CD14-positive monocyte (primary cell): ENCODE measurements around the gene ZNRF1. TPM values are rescaled to one million over a fixed set of nuclear protein-coding genes. Genes with fewer than 3 reads are reported as not detected.

Experiments used
- DNase-seq, 3 donors: peaks; one replicate each; pipeline ENCODE4 v3.0.0-alpha.2; 2011 to 2022
- H2AFZ ChIP-seq: 2 replicates; pipeline ENCODE4 v1.6.0; 2012; ENCODE audit warnings: mild to moderate bottlenecking, low read depth, low read length, inconsistent platforms; ENCODE audit not compliant: insufficient read depth, poor library complexity, severe bottlenecking
- H3K27ac ChIP-seq, 2 donors: 1 replicate in 1 of 2; 2 replicates in 1 of 2; pipeline ENCODE4 v1.5.1; 2012 to 2013; ENCODE audit warnings: low read length in 2 of 2, control low read depth in 1 of 2, inconsistent platforms in 1 of 2, low read depth in 1 of 2, mild to moderate bottlenecking in 1 of 2
- H3K27me3 ChIP-seq, 2 donors: one replicate each; pipeline versions ENCODE4 v1.6.0 to v1.6.1; 2011 to 2013; ENCODE audit warnings: low read length in 2 of 2; ENCODE audit not compliant: control insufficient read depth in 2 of 2, insufficient read depth in 2 of 2
- H3K36me3 ChIP-seq, 2 donors: replicated peaks in 1 of 2; 1 replicate in 1 of 2; 2 replicates in 1 of 2; pipeline versions ENCODE4 v1.5.1 to v1.6.1; 2012 to 2013; ENCODE audit warnings: low read length in 2 of 2, control low read depth in 1 of 2, inconsistent platforms in 1 of 2, mild to moderate bottlenecking in 1 of 2; ENCODE audit not compliant: insufficient read depth in 2 of 2, control insufficient read depth in 1 of 2
- H3K4me1 ChIP-seq, 2 donors: 1 replicate in 1 of 2; 2 replicates in 1 of 2; pipeline versions ENCODE4 v1.5.1 to v1.6.1; 2012 to 2013; ENCODE audit warnings: low read length in 2 of 2, control low read depth in 1 of 2, inconsistent platforms in 1 of 2, mild to moderate bottlenecking in 1 of 2, moderate library complexity in 1 of 2; ENCODE audit not compliant: insufficient read depth in 2 of 2, control insufficient read depth in 1 of 2
- H3K4me2 ChIP-seq: replicated peaks from 2 replicates; pipeline ENCODE3; 2012; ENCODE audit warnings: low read length, moderate library complexity, mild to moderate bottlenecking; ENCODE audit not compliant: poor library complexity, severe bottlenecking; ENCODE audit errors: extremely low read depth
- H3K4me3 ChIP-seq, 3 experiments: fragments of 200-600 bp in 1 of 3; sonication (generic) in 1 of 3; replicated peaks in 1 of 3; 1 replicate in 2 of 3; 2 replicates in 1 of 3; pipeline ENCODE4 v1.5.1; 2011 to 2013; ENCODE audit warnings: low read length in 3 of 3, mild to moderate bottlenecking in 3 of 3, control low read depth in 2 of 3, low read depth in 2 of 3, inconsistent platforms in 1 of 3, moderate library complexity in 1 of 3
- H3K79me2 ChIP-seq: 2 replicates; pipeline ENCODE4 v1.6.0; 2012; ENCODE audit warnings: mild to moderate bottlenecking, control low read depth, inconsistent platforms, low read length, moderate library complexity; ENCODE audit not compliant: insufficient read depth
- H3K9ac ChIP-seq: 2 replicates; pipeline ENCODE4 v1.6.0; 2017; ENCODE audit warnings: low read length, mild to moderate bottlenecking; ENCODE audit not compliant: insufficient read depth, poor library complexity, severe bottlenecking
- H3K9me3 ChIP-seq, 2 donors: replicated peaks in 1 of 2; 1 replicate in 1 of 2; 2 replicates in 1 of 2; pipeline versions ENCODE4 v1.5.1 to v1.6.1; 2012 to 2013; ENCODE audit warnings: low read length in 2 of 2, control low read depth in 1 of 2; ENCODE audit not compliant: control insufficient read depth in 1 of 2, insufficient read depth in 1 of 2
- H4K20me1 ChIP-seq: 2 replicates; pipeline ENCODE4 v1.6.0; 2012; ENCODE audit warnings: mild to moderate bottlenecking, low read length, control low read depth, moderate library complexity; ENCODE audit not compliant: insufficient read depth
- H3K27ac Mint-ChIP-seq, 7 donors: one replicate each; pipeline ENCODE4 v1.8.0; 2020; ENCODE audit warnings: mild to moderate bottlenecking in 7 of 7, mixed read lengths in 7 of 7, moderate library complexity in 6 of 7, inconsistent platforms in 2 of 7
- H3K27me3 Mint-ChIP-seq, 3 donors: one replicate each; pipeline ENCODE4 v1.8.0; 2021 to 2022; ENCODE audit warnings: low read depth in 3 of 3, mild to moderate bottlenecking in 3 of 3, mixed read lengths in 3 of 3, moderate library complexity in 3 of 3, inconsistent platforms in 1 of 3
- H3K36me3 Mint-ChIP-seq, 2 donors: one replicate each; pipeline ENCODE4 v1.8.0; 2020; ENCODE audit warnings: mixed read lengths in 2 of 2, inconsistent platforms in 1 of 2, mild to moderate bottlenecking in 1 of 2
- H3K4me1 Mint-ChIP-seq: one replicate; pipeline ENCODE4 v1.8.0; 2020; ENCODE audit warnings: mild to moderate bottlenecking, mixed read lengths
- H3K4me3 Mint-ChIP-seq, 2 donors: one replicate each; pipeline ENCODE4 v1.8.0; 2020; ENCODE audit warnings: mild to moderate bottlenecking in 2 of 2, mixed read lengths in 2 of 2, moderate library complexity in 1 of 2
- H3K9me3 Mint-ChIP-seq, 7 donors: one replicate each; pipeline ENCODE4 v1.8.0; 2020 to 2022; ENCODE audit warnings: mixed read lengths in 7 of 7, mild to moderate bottlenecking in 6 of 7, moderate library complexity in 6 of 7, inconsistent platforms in 2 of 7
- CTCF ChIP-seq: fragments of 200-600 bp; IDR thresholded peaks from one replicate; pipeline ENCODE4 v1.8.0; 2022; ENCODE audit warnings: antibody characterized with exemption, mild to moderate bottlenecking
- WGBS: methylation state at CpG from one replicate; pipeline ENCODE4 v1.1.5; 2013; ENCODE audit warnings: missing lambda C conversion rate; ENCODE audit not compliant: insufficient coverage; 5-methylcytosine and 5-hydroxymethylcytosine counted together
- intact Hi-C, 2 donors: fragments of 100-400 bp; cut with micrococcal nuclease; formaldehyde crosslinking; loops; one replicate each; pipeline versions ENCODE4 v1.15.0 to v1.15.1; 2023
- polyA plus RNA-seq, 3 donors: library from polyadenylated mRNA; depleted of rRNA in 1 of 3; unstranded in 2 of 3; stranded (reverse) in 1 of 3; fragments of 300-500 nt in 2 of 3; fragments of >200 nt in 1 of 3; fragmentation: Illumina TruSeq in 2 of 3; gene quantifications; 1 replicate in 2 of 3; 2 replicates in 1 of 3; pipeline ENCODE4 v1.2.3, GENCODE V29; 2012 to 2021

Gene ZNRF1
- polyA plus RNA-seq, 3 donors: 1.9 to 5.3 (median 4.3) TPM

GRCh38 chr16:74982256-74982655 lies 16.6 kb upstream of the ZNRF1 start:
- Mint-ChIP-seq H3K9me3 (no peaks in the 10 kb centered on the region), H3K27me3 (peaks cover 0 to 1% (median 0%) of the 10 kb centered on the region in 3 donors), H3K4me1 (peaks cover 11% of the 10 kb centered on the region), H3K4me3 (no peak overlapping the region), H3K36me3 (peaks cover 7 to 12% of the 10 kb centered on the region in 2 donors), H3K27ac (no peak overlapping the region)
- no peak overlapping the region for H3K4me3 ChIP-seq
- H3K9ac ChIP-seq: no peak overlapping the region
- TF ChIP-seq CTCF: no peak
- no peak for DNase-seq
- H4K20me1 ChIP-seq: no peaks in the 10 kb centered on the region
- H3K4me2 ChIP-seq: no peak overlapping the region
- H2AFZ ChIP-seq: no peak overlapping the region
- H3K36me3 ChIP-seq: peaks cover 0 to 5% of the 10 kb centered on the region in 2 donors
- H3K27ac ChIP-seq: no peak overlapping the region
- H3K9me3 ChIP-seq: no peaks in the 10 kb centered on the region
- peaks cover 5 to 8% of the 10 kb centered on the region in 2 donors for H3K4me1 ChIP-seq
- intact Hi-C loops: loop anchor here in 1 of 2 donors (10.0 kb wide), 1 partner anchor 277 kb away; the partner anchor contains the start of gene MLKL
- H3K27me3 ChIP-seq: no peaks in the 10 kb centered on the region
- WGBS: no CpG with 5 or more reads among the region's 1 CpG
- peaks cover 11% of the 10 kb centered on the region for H3K79me2 ChIP-seq

GRCh38 chr16:74984194-74984528 lies 14.7 kb upstream of the ZNRF1 start:
- H3K79me2 ChIP-seq: peaks cover 11% of the 10 kb centered on the region
- H3K27me3 ChIP-seq: no peaks in the 10 kb centered on the region
- peak overlapping the region; percentile 86 to 89 for H3K4me3 Mint-ChIP-seq
- no peaks in the 10 kb centered on the region for H3K36me3 ChIP-seq
- peak overlapping the region; percentile 97 for H2AFZ ChIP-seq
- H3K9me3 ChIP-seq: no peaks in the 10 kb centered on the region
- no peak for DNase-seq
- peaks cover 5 to 8% of the 10 kb centered on the region in 2 donors for H3K4me1 ChIP-seq
- H3K9me3 Mint-ChIP-seq: no peaks in the 10 kb centered on the region
- H3K4me1 Mint-ChIP-seq: peaks cover 11% of the 10 kb centered on the region
- WGBS: 33% methylated on average over 10 of the region's 13 CpGs
- peaks cover 0 to 1% (median 0%) of the 10 kb centered on the region in 3 donors for H3K27me3 Mint-ChIP-seq
- TF ChIP-seq CTCF: no peak
- intact Hi-C loops: loop anchor here in 1 of 2 donors (10.0 kb wide), 1 partner anchor 279 kb away; the partner anchor contains the start of gene MLKL
- no peaks in the 10 kb centered on the region for H4K20me1 ChIP-seq
- peak overlapping the region in 1 of 2 donors; percentile 91 for H3K27ac ChIP-seq
- peak overlapping the region; percentile 86 for H3K4me2 ChIP-seq
- peak overlapping the region; percentile 90 for H3K9ac ChIP-seq
- H3K27ac Mint-ChIP-seq: peak overlapping the region in 5 of 7 donors; percentile 30 to 91 (median 73)
- peak overlapping the region; percentile 88 to 100 (median 97) for H3K4me3 ChIP-seq
- H3K36me3 Mint-ChIP-seq: no peaks in the 10 kb centered on the region
